Measurements from ENCODE around the gene CELF5.

Gene CELF5

DNA sequence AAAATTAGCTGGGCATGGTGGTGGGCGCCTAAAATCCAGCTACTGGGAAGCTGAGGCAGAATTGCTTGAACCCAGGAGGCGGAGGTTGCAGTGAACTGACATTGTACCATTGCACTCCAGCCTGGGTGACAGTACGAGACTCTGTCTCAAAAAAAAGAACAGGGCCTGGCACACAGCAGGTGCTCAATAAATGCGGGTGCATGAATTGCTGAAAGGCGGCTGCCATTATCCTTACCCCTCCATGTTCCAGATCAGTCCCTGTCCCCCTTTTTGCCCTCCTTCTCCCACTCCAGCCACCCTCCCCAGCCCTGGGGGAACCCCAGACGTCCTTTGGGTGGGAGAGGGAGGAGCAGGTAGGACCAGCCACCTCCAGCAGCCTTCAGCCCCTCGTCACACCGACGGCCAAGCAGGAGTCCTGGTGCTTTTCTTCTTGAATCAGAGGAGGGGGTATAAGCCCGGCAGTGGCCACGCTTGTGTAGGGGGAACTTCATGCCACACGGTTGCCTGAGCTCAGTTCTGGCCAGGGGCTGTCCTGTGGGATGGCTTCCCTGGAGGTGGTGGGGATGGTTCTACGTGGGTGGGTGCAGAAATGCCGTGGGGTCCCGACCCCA lies 121.5 kb downstream of the CELF5 start:
- H3K4me3 ChIP-seq (ENCODE audit: low read length), result no peak overlapping the region
- TF ChIP-seq, protein P1, sequence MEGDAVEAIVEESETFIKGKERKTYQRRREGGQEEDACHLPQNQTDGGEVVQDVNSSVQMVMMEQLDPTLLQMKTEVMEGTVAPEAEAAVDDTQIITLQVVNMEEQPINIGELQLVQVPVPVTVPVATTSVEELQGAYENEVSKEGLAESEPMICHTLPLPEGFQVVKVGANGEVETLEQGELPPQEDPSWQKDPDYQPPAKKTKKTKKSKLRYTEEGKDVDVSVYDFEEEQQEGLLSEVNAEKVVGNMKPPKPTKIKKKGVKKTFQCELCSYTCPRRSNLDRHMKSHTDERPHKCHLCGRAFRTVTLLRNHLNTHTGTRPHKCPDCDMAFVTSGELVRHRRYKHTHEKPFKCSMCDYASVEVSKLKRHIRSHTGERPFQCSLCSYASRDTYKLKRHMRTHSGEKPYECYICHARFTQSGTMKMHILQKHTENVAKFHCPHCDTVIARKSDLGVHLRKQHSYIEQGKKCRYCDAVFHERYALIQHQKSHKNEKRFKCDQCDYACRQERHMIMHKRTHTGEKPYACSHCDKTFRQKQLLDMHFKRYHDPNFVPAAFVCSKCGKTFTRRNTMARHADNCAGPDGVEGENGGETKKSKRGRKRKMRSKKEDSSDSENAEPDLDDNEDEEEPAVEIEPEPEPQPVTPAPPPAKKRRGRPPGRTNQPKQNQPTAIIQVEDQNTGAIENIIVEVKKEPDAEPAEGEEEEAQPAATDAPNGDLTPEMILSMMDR (conservative IDR thresholded peaks at IDR 0.05; ENCODE audit: low read depth, low read length), result no peak
- DNase-seq (ENCODE audit: low read depth), result no peak

All from retinal pigment epithelial cell (primary cell).